HG03196 (cell line): ENCODE data around the gene PREX1.

Experiments used
- ATAC-seq: cut with Tn5 transposase; IDR thresholded peaks from one replicate; pipeline ENCODE4 v1.9.1; 2021; ENCODE audit not compliant: unreplicated experiment

Gene PREX1

DNA sequence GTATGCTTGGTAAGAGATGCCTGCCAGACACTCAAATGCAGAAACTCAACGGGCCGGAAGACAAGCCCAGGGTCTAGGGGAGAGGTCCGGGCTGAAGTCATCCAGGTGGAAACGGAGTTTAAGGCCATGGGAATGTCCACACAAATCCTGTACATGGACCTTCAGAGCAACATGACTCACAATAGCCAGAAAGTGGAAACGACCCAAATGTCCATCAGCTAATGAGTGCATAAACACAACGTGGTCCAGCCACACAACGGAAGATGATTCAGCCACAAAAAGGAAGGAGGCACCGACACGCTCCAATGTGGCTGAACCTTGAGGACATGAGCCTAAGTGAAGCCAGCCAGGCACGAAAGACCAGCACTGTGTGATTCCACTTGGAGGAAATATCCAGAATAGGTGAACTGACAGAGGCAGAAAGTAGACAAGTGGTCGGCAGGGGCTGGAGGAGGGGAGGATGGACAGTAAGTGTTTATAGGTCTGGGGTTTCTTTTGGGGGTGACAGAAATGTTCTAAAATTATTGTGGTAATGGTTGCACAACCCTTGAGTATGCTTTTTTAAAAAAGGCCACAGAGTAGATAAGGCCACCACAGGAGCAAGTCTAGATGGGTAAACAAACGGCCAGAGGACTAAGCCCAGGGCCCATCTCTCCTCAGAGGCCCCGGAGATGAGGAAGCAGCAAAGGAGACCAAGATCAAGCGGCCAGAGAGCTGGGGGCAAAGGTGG lies 105.6 kb downstream of the PREX1 start:
- ATAC-seq: peak; percentile 38

- ATAC-seq: no peak
Observed at GRCh38 chr20:48721324-48722001, 106.3 kb downstream of the PREX1 start.

- ATAC-seq: no peak
Observed at GRCh38 chr20:48720256-48720985, 107.4 kb downstream of the PREX1 start.

DNA sequence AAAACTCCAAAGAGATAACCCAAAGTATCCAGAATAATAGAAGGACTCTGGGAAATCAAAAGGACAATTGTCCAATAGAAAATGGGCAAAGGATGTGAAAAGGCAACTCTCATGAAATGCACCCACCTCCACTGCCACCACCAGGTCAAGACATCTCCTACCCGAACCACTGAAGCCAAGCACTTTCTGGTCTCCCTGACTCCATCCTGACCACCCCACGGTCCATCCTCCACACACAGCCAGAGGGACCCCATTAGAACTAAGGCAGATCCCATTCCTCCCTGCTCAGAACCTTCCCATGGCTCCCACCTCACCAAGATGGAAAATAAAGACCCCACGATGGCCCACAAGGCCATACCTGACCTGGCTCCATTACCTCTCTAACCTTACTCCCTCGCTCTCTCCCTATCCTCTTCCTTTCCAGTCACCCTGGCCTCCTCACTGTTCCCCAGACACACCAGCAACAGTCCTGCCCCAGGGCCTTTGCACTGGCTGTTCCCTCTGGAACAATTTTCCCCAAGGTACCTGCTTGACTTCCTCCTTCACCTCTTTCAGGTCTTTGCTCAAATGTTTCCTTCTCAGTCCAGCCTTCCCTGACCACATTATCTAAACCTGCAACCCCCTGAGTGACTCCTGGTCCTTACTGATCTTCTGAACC lies 108.1 kb downstream of the PREX1 start:
- no peak for ATAC-seq

- no peak for ATAC-seq
Observed at GRCh38 chr20:48718786-48719578, 108.8 kb downstream of the PREX1 start.

DNA sequence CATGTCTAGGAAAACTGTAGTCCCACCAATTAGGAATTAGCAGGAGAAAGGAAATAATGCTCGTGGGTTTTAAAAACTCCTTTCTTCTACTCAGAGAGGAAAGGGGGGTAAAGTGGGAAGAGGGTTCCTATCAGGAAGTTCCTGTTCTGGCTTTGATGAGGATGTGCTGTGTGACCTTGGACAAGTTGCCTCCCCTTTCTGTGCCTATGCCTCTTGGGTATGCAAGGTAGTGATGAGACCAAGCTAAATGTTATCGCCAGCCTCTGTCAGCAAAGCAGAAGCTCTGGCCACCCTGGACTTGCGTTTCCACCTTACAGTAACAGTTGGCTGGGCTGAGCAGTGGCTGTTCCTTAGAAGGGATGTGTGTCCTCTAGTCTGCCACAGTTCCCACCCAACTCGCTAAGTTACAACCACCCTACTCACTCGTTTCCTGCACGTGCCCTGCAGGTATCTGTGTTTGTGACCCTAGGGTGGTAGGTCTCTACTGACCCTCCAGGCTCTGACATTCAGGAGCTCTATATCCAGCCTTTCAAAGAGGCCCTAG lies 110.0 kb downstream of the PREX1 start:
- ATAC-seq: no peak

GRCh38 chr20:48717095-48717672 lies 110.6 kb downstream of the PREX1 start:
- ATAC-seq: no peak

GRCh38 chr20:48716541-48716940 lies 111.3 kb downstream of the PREX1 start:
- ATAC-seq: no peak

DNA sequence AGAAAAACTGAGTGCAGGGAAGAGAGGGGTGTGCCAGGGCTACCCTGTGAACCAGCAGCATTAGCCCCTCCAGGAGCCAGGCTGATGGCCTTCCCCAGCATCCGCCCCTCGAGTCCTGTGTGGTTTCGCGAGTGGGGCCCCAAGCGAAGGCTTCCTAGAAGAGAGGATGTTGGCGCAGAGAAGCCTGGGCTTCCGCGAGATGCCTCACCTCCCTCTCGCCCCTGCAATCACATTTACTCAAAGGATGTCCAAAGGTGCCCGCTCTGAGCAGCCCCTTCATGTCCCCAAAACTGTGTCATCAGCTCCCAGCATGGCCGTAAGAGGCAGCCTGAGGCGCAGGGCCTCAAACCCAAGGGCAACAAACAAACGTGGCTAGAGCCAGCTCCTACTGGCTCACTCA lies 111.7 kb downstream of the PREX1 start:
- ATAC-seq: no peak

GRCh38 chr20:48714764-48715163 lies 113.0 kb downstream of the PREX1 start:
- ATAC-seq: no peak

- ATAC-seq: no peak
Observed at GRCh38 chr20:48711696-48712464, 115.9 kb downstream of the PREX1 start.

- ATAC-seq: no peak
Observed at GRCh38 chr20:48711044-48711428, 116.8 kb downstream of the PREX1 start.

- ATAC-seq: no peak
Observed at GRCh38 chr20:48710341-48711043, 117.3 kb downstream of the PREX1 start.

DNA sequence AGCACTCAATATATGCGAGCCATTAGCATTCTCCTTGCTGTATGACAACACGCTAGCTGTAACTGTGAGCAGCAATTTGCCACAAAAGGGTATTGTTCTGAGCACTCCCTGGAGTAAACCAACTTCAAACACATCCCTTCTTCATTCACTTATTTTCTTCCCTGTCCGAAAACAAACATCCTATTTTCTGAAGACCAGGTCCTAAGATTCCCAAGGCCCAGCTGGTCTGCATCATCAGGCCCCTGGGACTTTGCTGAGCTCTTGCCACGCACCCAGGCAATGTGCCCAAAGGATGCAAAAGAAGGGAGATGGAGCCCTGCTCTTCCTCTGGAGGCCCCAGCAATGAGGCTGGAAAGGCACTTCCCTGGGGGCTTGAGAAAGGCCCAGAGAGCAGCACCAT lies 118.1 kb downstream of the PREX1 start:
- no peak for ATAC-seq

DNA sequence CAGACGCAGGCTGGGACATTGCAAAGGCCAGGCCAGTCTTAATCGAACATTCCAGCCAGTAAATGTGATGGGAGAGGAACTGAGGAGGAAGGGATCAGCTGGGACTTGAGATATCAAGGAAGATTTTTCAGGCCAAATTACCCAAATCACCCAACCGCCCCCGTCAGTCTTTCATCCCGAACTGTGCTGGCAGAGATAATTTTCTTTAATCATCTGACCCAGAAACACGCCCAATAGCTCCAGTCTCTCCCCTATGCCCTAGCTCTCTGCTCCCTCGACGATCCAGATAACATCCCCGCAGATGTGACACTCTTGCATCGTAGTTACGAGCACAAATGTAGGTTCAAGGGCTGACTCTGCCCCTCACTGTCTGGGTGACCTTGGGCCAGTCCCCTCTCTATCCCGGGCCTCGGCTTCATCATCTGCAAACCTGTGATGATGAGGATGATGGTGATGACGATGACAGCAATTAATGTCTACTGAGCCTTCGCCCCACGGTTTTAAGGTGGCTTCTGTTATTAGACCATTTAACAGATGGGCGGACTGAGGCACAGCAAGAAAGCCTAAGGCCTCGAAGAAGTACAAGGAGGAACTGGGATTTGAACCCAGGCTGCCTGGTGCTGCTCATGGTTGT lies 118.6 kb downstream of the PREX1 start:
- ATAC-seq: no peak

DNA sequence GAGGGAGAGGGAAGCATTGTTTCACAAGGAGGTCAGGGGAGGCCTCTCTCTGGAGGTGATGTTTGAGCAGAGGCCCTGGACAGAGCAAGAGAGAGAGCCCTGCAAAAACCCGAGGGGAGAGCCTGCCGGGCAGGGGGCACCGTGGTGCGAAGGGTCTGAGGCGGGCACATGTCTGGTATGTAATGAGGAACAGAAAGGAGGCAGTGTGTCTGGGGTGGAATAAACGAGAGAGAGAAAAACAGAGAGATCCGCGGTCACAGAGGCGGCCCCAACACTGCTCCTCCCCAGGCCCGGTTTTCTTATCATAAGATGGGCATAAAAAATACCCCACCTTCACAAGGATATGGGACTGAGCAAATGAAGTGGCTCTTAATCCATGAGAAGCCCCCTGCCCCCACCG lies 119.2 kb downstream of the PREX1 start:
- no peak for ATAC-seq

GRCh38 chr20:48708116-48708515 lies 119.7 kb downstream of the PREX1 start:
- no peak for ATAC-seq

DNA sequence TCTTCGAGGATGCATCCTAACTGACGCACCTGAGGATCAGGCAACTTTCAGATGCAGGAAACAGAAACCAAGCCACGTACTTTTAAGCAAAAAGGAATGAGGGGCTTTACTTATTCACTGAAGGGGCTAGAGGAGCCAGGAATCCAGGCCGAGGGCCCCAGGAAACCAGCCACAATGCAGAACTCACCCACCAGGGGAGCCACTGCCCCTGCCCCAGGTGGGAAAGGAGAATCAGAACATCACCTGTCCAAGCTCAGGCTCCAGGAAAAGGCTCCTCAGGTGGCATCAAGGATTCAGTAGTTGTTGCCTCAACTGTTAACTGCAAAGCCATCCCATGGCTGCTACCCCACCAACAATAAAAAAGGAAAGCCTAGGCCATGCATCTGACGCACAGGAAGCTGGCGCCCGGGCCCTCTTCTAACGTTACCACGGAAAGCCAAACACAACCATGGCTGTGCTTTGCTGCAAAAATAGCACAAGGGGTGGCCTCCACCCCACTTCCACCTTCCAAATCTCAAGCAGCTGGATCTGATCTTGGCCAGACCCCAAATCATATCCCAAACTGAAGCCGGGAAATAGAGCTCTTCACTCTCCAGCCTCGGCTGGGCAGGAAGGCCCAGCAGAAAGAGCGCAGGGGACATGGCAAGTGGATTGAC lies 121.0 kb downstream of the PREX1 start:
- ATAC-seq: no peak
